GM21576 (cell line): ENCODE measurements around the gene TENM4.

ENCODE experiments used
- ATAC-seq: cut with Tn5 transposase; IDR thresholded peaks from one replicate; pipeline ENCODE4 v1.9.1; 2021; ENCODE audit warnings: mild to moderate bottlenecking, moderate library complexity; ENCODE audit not compliant: unreplicated experiment

The TENM4 gene

GRCh38 chr11:78690352-78690987, 750.4 kb downstream of the TENM4 start:
- ATAC-seq, result no peak

GRCh38 chr11:78689585-78690153, 751.2 kb downstream of the TENM4 start:
- ATAC-seq, result no peak

GRCh38 chr11:78689101-78689500, 751.7 kb downstream of the TENM4 start:
- no peak for ATAC-seq

- no peak for ATAC-seq
Measured at GRCh38 chr11:78688460-78688859, 752.4 kb downstream of the TENM4 start.

GRCh38 chr11:78685156-78685555, 755.7 kb downstream of the TENM4 start:
- no peak for ATAC-seq

- ATAC-seq, result no peak
Measured at GRCh38 chr11:78684377-78684776, 756.5 kb downstream of the TENM4 start.

- no peak for ATAC-seq
Measured at GRCh38 chr11:78683774-78684173, 757.1 kb downstream of the TENM4 start.

GRCh38 chr11:78676026-78676557, 764.7 kb downstream of the TENM4 start:
- ATAC-seq, result no peak

- no peak for ATAC-seq
Measured at GRCh38 chr11:78672850-78673620, 767.8 kb downstream of the TENM4 start.

GRCh38 chr11:78669249-78669648, 771.6 kb downstream of the TENM4 start:
- no peak for ATAC-seq

GRCh38 chr11:78667461-78667860, 773.4 kb downstream of the TENM4 start:
- ATAC-seq, result no peak

- no peak for ATAC-seq
Measured at GRCh38 chr11:78666675-78667160, 774.1 kb downstream of the TENM4 start.

- ATAC-seq, result no peak
Measured at GRCh38 chr11:78664636-78665035, 776.2 kb downstream of the TENM4 start.

- ATAC-seq, result no peak
Measured at GRCh38 chr11:78662811-78663210, 778.0 kb downstream of the TENM4 start.

GRCh38 chr11:78660471-78660870, 780.4 kb downstream of the TENM4 start:
- ATAC-seq, result no peak

GRCh38 chr11:78659326-78660270, 781.2 kb downstream of the TENM4 start:
- no peak for ATAC-seq

- ATAC-seq, result no peak
Measured at GRCh38 chr11:78657968-78658839, 782.6 kb downstream of the TENM4 start.

- no peak for ATAC-seq
Measured at GRCh38 chr11:78657441-78657840, 783.4 kb downstream of the TENM4 start.

GRCh38 chr11:78656984-78657383, 783.8 kb downstream of the TENM4 start:
- ATAC-seq, result no peak

- no peak for ATAC-seq
Measured at GRCh38 chr11:78656327-78656726, 784.5 kb downstream of the TENM4 start.
